ENCODE data around the gene SLFN11. TPM values are rescaled to one million over a fixed set of nuclear protein-coding genes. Genes with fewer than 3 reads are reported as not detected.
"Not testable (repeated sequence)": the region's sequence is repeated elsewhere in the genome, so short reads cannot be mapped to it uniquely, and the experiment has no call there.

The SLFN11 gene
- total RNA-seq, 1 donor from 2014 or later: 82.9 TPM

DNA sequence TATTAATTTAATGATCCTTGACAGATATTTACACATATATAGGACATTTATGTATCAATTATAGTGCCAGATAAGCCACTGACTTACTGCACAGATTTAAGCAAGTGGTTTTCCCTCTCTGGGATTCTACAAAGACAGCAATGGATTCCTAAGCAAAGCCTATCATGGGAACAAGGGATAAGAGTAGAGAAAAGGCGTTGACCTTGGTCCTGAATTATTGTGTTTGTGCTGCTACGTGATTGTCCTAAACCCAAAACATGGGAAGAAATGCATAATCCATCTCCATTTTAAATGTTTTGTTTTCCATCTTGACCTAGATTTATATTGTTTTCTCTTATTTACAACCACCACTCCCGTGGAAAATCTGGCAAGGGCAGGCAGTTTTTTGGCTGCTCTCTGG is 14.0 kb downstream of the SLFN11 start:
- intact Hi-C loops (cut with micrococcal nuclease): no loop called here

DNA sequence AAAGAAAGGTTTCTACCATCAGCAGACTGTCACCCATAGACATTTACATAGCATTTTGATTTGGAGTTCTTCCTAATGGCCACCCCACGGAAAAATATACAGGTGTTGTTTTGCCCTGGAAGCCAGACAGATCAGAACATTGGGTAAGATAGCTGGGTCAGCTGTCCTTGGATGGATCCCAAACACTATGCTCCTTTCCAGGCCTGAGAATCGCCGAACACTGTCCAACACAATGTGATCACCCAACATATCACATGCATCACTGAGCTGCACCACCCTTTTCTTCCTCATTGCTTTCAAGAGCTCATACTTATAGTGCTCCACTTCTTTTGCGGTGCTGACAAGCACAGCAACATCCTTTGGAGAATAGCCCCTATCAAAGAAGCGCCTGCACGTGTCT is 21.1 kb downstream of the SLFN11 start:
- intact Hi-C loops (cut with micrococcal nuclease): no loop called here

DNA sequence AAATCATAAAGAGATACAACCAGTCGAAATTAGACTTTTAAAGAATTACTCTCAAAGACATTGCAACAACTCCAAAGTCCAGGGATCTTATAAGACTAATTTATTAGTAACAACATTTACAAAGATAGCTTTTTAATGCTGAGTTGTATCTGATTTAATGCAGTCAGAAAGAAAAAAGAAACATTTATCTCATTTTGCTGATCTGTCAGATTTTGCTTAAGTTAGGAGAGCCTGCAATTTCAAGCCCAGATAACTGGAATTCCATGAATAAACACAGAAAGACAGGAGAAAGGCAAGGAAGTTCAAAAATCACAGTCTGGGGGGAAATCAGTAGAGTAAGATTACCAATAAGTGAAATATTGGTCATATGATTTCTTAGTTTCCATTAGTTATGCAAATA is 22.9 kb downstream of the SLFN11 start:
- intact Hi-C loops (cut with micrococcal nuclease): no loop called here

DNA sequence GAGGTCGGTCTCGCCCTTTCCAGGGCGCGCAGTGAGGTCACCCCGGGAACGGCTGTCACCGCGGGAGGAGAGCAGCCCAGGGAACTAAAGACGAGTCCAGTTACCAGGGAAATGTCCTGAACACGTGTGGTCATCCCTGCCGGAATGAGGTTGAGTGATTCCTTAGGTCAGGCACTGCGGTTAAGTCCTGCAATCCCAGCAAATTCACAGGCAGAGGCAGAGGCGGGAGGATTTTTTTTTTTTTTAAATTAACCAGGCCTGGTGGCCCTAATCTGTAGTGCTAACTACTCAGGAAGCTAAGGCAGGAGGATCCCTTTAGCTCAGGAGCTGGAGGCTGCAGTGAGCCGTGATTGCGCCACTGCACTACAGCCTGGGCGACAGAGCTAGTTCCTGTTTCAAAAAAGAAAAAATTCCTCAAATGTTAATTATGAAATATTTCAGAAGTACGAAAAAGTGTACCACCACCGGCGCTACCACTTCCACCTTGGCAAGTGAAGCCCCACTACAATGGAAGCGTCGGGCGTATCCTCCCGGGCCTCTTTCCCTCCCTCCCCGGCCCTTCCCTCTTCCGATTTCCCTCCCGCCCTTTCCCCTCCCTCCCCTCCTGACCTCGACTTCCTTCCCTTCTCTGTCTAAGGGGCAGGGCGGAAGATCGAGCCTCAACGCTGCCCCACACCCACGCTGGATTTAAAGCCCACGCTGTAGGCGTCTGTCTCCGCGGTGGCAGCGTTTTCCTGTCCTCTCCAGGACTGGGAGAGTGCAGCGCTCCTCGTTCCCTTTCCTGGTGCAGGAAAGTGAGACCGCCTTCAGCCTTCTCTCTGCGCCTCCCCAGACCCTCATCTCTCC is 27.3 kb downstream of the SLFN11 start:
- intact Hi-C loops (cut with micrococcal nuclease): loop anchor here (1.0 to 10.0 kb wide), 4 partner anchors 27 to 171 kb away; partner anchors contain the start of gene SLFN11

DNA sequence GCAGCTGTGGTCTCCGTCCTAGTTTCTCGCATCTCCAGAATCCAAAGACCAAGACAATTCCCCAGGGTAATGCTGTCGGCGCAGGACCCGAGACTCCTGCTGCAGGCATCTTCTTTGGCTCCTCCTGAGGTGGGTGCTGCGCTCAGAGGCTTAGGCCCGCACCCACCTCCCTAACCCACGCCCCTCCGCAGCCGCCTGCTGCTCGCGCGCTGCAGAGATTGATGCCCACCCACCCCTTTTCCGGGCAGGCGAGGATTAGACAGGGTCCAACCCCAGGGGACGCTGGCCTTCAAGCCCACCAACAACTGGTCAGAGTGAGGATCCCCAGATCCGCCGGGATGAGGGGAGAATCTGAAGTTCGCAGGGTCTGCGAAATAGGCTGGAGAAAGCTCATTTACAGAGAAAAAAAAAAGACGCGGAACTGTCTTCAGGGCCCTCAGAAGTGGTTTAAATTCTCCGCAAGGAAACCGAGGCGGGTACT is 27.9 kb downstream of the SLFN11 start:
- intact Hi-C loops (cut with micrococcal nuclease): loop anchor here (10.0 kb wide), 1 partner anchor 171 kb away; no protein-coding TSS in a partner anchor

DNA sequence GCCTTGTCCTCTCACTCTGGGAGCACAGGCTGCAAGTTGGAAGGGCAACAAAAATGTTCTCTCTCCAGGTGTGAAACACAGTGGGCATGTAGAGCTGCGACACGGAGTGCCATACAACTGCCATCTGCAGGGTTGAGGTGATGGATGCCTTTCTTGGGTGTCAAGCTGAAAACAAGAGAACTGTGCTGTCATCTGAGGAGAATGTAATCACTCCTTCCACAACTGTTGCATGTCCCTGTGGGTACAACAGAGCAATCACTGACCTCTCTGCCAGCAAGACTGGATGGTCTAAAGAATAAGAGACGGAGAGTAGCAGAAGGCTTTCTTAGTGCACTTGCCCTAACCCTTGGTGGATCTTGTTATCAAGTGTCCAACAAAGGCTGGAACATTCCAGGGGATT is 29.2 kb downstream of the SLFN11 start:
- intact Hi-C loops (cut with micrococcal nuclease): loop anchor here (10.0 kb wide), 1 partner anchor 169 kb away; no protein-coding TSS in a partner anchor

DNA sequence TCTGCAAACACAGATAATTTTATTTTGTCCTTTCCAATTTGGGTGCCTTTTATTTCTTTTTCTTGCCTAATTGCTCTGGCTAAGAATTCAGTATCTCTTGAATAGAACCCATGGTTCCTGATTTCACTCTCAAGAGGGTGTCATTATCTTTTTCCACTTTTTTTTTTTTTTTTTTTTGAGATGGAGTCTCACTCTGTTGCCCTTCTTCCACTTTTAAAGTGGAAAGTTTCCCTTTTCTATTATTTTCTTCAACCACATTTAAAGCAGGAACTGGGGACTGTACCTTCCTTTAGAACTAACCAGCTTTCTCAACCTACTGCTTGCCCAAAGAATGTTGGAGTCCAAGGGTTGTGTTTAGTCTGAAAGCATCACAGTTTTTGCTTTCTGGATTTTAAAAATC is 31.1 kb downstream of the SLFN11 start:
- intact Hi-C loops (cut with micrococcal nuclease): loop anchor here (10.0 kb wide), 1 partner anchor 167 kb away; no protein-coding TSS in a partner anchor

DNA sequence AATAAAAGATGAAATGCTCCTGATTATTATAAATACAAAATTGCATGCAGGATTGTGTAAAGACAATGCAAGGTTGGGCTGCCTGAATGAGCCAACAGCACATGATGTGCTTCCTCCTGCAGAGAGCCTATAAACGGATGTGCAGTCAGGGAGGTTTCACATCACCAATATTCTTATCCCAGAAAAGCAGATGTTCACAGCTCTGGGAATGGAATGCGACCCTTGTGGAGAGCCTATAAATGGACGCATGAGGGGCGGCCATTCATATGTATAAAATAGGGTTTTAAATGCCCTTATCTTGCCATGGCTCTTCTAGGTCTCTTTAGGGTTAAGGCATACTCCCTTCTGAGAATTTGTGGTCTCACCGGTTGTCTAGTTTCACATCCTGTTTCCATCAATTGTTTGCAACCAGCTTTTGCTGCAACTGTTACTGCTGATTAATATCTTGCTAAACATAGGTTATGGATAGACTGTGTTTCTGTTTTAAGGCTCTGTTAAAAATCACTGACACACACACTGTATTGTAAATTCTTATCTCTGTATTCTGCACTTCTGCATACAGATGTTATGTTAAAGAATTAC is 31.9 kb downstream of the SLFN11 start:
- intact Hi-C loops (cut with micrococcal nuclease): loop anchor here (1.0 to 10.0 kb wide), 5 partner anchors 28 to 167 kb away; partner anchors contain the start of gene SLFN11

DNA sequence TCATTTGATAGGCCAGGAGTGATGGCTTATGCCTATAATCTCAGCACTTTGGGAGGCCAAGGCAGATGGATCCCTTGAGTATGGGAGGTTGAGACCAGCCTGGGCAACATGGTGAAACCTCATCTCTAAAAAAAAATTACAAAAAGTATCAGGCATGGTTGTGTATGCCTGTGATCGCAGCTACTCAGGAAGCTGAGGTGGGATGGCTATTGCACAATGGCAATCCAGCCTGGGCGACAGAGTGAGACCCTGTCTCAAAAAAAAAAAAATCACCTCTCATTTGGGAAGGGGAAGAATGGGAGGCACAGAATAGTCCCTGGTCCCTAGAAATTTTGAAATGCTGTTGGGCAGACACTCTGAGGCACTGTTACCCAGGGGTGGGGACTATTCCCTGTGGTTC is 35.2 kb downstream of the SLFN11 start:
- intact Hi-C loops (cut with micrococcal nuclease): no loop called here

DNA sequence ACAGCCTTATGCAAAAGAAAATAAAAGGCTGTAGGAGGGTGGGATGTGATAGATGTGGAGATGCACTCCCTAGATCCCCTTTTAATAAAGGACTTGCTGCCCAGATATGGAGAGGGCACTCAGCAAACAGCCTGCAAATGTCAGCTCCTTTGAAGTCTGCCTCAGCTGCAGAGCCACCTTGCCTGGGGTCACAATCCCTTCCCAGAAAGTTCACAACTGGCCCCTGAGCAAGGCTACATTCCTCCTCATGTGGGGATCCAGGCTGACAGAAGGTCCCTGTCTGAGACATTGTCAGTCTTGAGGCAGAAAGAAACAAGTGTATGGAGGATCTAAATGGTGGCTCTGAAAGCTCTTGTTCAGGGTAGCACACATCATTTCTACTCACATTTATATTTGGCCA is 36.1 kb downstream of the SLFN11 start:
- intact Hi-C loops (cut with micrococcal nuclease): no loop called here

DNA sequence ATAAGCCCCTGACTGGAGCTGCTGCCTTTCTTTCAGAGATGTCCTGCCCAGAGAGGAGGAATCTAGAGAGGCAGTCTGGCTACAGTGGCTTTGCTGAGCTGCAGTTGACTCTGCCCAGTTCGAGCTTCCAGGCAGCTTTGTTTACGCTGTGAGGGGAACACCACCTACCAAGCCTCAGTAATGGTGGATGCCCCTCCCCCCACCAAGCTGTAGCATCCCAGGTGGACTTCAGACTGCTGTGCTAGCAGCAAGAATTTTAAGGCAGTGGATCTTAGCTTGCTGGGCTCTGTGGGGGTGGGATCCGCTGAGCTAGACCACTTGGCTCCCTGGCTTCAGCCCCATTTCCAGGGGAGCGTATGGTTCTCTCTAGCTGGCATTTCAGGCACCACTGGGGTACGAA is 39.8 kb downstream of the SLFN11 start:
- intact Hi-C loops (cut with micrococcal nuclease): not testable (repeated sequence)

DNA sequence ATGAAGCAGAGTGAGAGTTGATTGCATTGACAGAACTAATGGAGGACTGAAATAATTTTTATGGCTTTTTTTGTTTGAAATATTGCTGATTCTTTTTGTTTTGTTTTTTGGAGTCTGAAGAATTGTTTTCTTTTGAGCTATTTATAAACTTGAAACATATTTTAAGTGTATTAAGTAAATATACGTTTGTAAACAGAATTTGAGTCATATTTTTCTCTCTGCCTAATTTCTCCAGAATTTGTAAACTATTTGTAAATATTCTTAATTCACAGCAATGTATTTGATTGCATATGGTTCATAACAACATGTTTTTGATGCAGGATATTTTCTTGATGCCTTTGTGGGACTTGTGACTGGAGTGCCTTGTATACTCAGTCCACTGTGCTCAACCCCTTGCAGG is 50.7 kb downstream of the SLFN11 start:
- intact Hi-C loops (cut with micrococcal nuclease): no loop called here

DNA sequence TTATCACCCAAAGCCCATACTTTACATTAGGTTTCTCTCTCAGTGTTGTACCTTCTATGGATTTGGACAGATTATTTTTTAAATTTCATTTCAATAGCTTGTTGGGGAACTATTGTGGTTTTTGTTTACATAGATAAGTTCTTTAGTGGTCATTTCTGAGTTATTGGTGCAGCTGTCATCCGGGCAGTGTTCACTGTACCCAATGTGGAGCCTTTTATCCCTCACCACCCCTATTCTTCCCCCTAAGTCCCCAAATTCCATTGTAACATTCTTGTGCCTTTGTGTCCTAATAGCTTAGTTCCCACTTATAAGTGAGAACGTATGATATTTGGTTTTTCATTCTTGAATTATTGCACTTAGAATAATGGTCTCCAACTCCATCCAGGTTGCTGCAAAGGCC is 57.5 kb downstream of the SLFN11 start:
- intact Hi-C loops (cut with micrococcal nuclease): no loop called here

DNA sequence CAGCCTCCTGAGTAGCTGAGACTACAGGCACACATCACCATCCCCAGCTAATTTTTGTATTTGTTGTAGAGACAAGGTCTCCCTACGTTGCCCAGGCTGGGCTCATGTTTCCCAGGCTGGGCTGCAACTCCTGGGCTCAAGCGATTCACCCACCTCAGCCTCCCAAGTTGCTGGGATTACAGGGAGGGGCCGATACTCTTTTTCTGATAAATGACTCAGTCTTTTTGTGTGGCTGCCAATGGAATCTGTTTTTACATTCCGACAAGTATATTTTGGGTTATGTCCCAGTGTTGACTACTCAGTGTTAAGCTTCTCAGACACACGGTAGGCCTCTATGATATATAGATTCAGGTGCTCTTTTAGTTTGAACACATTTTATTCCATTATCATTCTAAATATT is 58.1 kb downstream of the SLFN11 start:
- intact Hi-C loops (cut with micrococcal nuclease): no loop called here

DNA sequence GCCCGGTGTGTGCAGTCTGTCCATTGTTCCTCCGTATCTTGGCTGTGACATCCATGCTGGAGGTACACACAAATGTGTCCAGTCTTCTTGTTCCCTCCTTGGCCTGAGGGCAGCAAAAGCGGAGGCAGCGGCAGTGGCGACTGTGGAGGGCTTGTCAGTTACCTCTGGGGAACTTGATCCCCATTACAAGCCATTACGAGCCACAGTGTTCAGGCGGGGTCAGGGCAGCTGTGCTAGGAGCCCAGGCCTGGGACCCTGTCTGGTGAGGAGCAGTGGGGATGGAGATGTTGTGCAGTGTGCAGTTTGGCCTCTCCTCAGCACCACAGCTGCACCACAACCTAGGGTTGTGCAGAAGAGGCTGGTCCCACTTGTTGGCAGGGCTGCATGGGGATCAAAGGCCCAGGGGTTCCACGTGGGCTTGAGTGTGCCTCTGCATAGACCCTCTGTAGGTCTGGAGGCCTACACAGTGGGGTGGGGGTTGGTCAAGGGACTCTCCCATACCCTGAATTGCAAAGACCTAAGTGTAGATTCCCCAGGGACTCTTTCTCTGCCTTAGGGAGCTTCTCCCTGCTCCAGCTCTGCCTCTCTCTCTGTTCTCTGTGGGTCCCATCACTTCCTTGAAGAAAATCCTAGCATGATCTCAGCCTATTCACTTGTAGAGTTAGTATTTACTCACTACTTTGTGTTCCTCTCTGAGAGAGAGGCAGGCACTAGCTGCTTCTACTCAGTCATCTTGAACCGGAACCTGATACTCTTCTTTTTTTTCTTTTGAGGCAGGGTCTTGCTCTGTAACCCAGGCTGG is 58.8 kb downstream of the SLFN11 start:
- intact Hi-C loops (cut with micrococcal nuclease): loop anchor here (5.0 kb wide), 2 partner anchors 133 to 433 kb away; partner anchors contain the start of gene SLFN13

DNA sequence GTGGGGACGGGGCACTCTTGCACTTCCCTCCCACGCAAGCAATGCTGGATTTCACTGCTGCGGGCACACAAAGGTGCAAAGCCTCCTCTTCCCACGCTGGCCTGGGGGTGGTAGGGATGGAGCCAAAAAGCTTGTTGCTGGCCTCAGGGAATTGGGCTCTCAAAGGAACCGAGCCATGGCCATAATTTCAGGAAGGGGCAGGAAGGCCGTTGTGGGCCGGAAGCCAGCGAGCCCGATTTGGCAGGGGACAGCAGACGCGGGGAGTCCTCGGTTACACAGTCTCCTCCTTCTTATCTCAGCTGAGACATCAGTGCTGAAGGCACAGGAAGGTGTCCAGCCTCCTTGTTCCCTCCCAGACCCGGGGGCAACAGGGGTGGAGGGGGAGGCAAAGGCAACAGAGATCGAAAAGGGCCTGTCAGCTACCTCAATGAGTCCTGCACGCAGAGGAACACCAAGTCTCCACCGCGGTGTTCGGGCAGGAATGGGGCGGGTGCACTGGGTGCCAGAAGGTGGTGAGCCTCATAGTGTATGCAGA is 59.5 kb downstream of the SLFN11 start:
- intact Hi-C loops (cut with micrococcal nuclease): loop anchor here (1.0 to 5.0 kb wide), 11 partner anchors 27 to 433 kb away; partner anchors contain the start of genes AP2B1, PEX12, SLFN12 and SLFN12L

DNA sequence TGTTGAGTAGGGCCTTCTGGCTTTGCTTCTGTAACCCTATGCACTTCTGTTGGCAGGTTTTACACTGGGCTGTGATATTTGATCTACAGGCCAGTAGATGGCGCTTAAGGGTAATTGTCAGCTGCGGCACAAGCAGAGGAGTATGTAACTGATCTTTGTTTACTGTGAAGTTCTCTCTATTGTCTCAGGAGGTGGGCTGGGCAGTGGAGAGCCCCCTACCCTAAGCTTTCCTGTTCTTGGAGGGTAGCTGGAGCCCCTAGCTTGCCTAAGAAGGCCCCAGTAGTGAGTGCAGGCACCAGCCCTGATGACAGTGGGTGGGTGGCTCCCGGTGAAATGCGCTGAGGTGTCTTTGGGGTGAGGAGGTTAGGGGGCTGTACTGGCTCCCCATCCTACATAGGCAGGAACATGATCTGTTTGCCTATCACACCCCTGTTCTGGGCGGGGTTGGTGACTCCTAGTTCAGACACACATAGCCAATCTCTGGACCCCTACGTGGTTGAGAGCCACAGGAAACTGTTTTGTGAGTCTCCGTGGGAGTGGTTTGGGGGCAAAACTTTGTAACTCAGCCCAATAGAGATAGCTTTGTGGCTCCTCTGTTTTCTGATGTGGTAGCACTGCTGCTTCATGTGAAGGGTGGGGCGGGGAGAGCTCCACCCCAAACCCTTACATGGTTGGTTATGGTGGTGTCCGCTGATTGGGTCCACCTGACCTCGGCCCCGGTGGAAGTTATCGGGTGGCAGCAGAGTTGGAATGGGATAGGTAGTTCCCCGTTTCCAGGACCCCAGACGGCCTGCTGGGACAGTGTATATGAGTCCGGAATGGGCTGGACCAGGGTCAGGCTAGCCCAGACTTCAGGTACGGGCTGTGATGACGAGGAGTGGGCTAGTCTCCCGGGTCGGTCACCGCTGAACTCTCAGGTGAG is 60.4 kb downstream of the SLFN11 start:
- intact Hi-C loops (cut with micrococcal nuclease): loop anchor here (1.0 to 5.0 kb wide), 18 partner anchors 24 to 496 kb away; partner anchors contain the start of genes AP2B1, PEX12, SLFN12 and SLFN12L

DNA sequence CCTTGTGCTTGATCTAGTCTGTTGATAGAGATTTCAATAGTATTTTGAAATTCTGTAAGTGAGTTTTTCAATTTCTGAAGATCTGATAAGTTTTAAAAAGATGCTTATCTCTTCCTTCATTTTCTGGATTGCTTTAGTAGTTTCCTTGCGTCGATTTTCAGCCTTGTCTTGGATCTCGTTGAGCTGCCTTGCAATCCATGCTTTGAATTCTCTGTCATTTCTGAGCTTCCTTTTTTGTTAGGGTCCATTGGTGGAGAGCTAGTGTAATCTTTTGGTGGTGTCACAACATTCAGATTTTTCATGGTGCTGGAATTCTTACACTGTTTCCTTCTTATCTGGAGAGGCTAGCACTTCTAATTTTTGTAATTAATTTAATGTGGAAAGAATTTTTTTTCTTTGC is 61.1 kb downstream of the SLFN11 start:
- intact Hi-C loops (cut with micrococcal nuclease): loop anchor here (1.0 to 5.0 kb wide), 11 partner anchors 23 to 497 kb away; partner anchors contain the start of genes PEX12, SLFN13 and TAF15

DNA sequence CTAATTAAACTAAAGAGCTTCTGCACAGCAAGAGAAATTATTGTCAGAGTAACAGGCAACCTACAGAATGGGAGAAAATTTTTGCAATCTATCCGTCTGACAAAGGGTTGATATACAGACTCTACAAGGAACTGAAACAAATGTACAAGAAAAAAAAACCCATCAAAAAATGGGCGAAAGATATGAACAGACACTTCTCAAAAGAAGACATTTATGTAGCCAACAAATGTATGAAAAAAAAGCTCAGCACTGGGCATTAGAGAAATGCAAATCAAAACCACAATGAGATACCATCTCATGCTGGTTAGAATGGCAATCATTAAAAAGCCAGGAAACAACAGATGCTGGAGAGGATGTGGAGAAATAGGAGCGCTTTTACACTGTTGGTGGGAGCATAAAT is 64.1 kb downstream of the SLFN11 start:
- intact Hi-C loops (cut with micrococcal nuclease): not testable (repeated sequence)

All from T-helper 1 cell treated with Interleukin-12 subunit alpha and Interleukin-12 subunit beta and Interleukin-4 antibody, amounts not matched to agents 30 ng/mL and 1 ng/mL, for 36 hours (primary cell).